Stimulated activated memory B cell treated with anti-CD40 and anti-IgM and Interleukin-4, amounts not matched to agents 10 μg/mL and 1 μg/mL and 100 μg/mL, for 72 hours (primary cell): Measurements from ENCODE around the gene SLC7A4.
"Not testable (repeated sequence)": the region's sequence is repeated elsewhere in the genome, so short reads cannot be mapped to it uniquely, and the experiment has no call there.

Experiments
- ATAC-seq: fragments of 150-1000 bp; cut with Tn5 transposase; 2 replicates; pipeline ENCODE4 v1.10.0; 2021
- H3K27ac Mint-ChIP-seq: one replicate; pipeline ENCODE4 v1.8.0; 2022; ENCODE audit warnings: mild to moderate bottlenecking, mixed read lengths
- H3K27me3 Mint-ChIP-seq: one replicate; pipeline ENCODE4 v1.8.0; 2022; ENCODE audit warnings: mixed read lengths
- H3K36me3 Mint-ChIP-seq: one replicate; pipeline ENCODE4 v1.8.0; 2022; ENCODE audit warnings: mixed read lengths
- H3K4me1 Mint-ChIP-seq: one replicate; pipeline ENCODE4 v1.8.0; 2022; ENCODE audit warnings: mixed read lengths
- H3K4me3 Mint-ChIP-seq: one replicate; pipeline ENCODE4 v1.8.0; 2022; ENCODE audit warnings: mild to moderate bottlenecking, moderate library complexity, mixed read lengths
- H3K9me3 Mint-ChIP-seq: one replicate; pipeline ENCODE4 v1.8.0; 2022; ENCODE audit warnings: mixed read lengths

Gene SLC7A4

DNA sequence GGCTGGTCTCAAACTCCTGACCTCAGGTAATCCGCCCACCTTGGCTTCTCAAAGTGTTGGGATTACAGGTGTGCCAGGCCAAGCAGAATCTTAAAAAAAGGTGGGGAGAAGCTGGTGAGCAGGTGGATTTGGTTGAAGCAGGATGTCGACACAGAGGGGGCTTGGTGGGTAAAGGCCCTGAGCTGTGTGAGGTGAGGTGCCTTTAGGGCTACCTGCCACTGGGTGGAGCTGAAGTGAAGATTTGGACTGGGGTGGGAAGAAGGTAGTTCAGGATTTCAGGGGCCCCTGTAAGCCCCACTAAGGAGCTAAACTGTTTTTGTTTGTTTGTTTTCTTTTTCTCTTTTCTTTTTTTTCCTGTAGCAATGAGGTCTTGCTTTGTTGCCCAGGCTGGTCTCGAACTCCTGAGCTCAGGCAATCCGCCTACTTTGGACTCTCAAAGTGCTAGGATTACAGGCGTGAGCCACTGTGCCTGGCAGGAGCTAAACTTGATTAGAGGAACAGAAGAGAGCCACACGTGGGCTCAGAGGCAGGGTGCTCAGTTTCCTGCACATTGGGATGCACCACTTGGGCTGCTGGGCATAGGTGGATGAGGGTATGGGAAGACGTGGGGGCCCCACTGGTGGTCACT is 11.4 kb downstream of the SLC7A4 start:
- no peak overlapping the region for H3K4me3 Mint-ChIP-seq
- H3K27ac Mint-ChIP-seq = no peak overlapping the region
- H3K9me3 Mint-ChIP-seq = no peaks in the 10 kb centered on the region
- peaks cover 10% of the 10 kb centered on the region for H3K27me3 Mint-ChIP-seq
- H3K4me1 Mint-ChIP-seq = peaks cover 18% of the 10 kb centered on the region
- peak; percentile 51 for ATAC-seq
- H3K36me3 Mint-ChIP-seq = no peaks in the 10 kb centered on the region

GRCh38 chr22:21018314-21018713 is 14.0 kb downstream of the SLC7A4 start:
- H3K4me3 Mint-ChIP-seq = no peak overlapping the region
- H3K9me3 Mint-ChIP-seq = no peaks in the 10 kb centered on the region
- H3K4me1 Mint-ChIP-seq = peaks cover 29% of the 10 kb centered on the region
- ATAC-seq = no peak
- no peaks in the 10 kb centered on the region for H3K27me3 Mint-ChIP-seq
- no peak overlapping the region for H3K27ac Mint-ChIP-seq
- no peaks in the 10 kb centered on the region for H3K36me3 Mint-ChIP-seq

DNA sequence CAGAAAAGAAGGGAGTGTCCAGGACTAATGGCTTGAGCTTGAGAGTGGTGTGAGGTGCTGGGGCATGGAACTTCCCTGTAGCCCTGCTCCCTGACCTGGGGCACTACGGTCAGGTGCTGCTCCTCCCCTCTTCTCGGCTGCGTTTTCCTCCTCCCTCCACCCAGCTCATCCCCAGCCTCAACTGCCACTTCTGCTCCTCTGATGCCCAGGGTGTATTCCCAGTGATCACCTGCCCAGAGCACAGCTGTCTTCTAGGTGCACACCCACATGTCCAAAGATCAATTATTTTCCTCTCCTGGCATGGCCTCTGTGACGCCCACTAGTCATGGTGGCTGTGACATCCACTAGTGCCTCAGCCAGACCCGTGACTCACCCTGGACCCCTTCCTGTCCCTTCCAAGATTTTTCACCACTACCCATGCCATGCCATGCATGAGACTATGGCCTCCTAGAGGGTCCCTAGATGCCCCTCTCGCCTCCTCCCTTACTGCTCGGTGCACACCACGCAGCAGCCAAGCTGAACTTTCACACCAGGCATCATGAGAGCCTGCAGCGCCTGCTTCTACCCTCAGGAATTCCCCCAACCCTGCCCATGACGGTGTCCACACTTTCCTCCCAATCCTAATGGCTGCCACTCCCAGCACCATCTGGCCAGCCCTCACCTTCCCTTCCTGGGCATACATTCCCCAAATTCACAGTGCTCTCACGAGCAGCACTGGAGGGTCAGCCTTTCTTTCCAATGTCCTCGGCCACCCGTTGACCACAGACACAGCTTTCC is 15.5 kb downstream of the SLC7A4 start:
- H3K36me3 Mint-ChIP-seq = no peaks in the 10 kb centered on the region
- no peak overlapping the region for H3K27ac Mint-ChIP-seq
- H3K4me3 Mint-ChIP-seq = no peak overlapping the region

GRCh38 chr22:21015466-21016006 is 16.8 kb downstream of the SLC7A4 start:
- no peaks in the 10 kb centered on the region for H3K36me3 Mint-ChIP-seq
- no peaks in the 10 kb centered on the region for H3K27me3 Mint-ChIP-seq
- peak overlapping the region; percentile 82 for H3K27ac Mint-ChIP-seq
- H3K4me3 Mint-ChIP-seq = no peak overlapping the region
- peaks cover 31% of the 10 kb centered on the region for H3K4me1 Mint-ChIP-seq
- H3K9me3 Mint-ChIP-seq = no peaks in the 10 kb centered on the region
- ATAC-seq = no peak

More for the DNA sequence above, 15.5 kb downstream of the SLC7A4 start:
- no peak for ATAC-seq
- H3K4me1 Mint-ChIP-seq = peaks cover 31% of the 10 kb centered on the region
- no peaks in the 10 kb centered on the region for H3K27me3 Mint-ChIP-seq
- no peaks in the 10 kb centered on the region for H3K9me3 Mint-ChIP-seq

DNA sequence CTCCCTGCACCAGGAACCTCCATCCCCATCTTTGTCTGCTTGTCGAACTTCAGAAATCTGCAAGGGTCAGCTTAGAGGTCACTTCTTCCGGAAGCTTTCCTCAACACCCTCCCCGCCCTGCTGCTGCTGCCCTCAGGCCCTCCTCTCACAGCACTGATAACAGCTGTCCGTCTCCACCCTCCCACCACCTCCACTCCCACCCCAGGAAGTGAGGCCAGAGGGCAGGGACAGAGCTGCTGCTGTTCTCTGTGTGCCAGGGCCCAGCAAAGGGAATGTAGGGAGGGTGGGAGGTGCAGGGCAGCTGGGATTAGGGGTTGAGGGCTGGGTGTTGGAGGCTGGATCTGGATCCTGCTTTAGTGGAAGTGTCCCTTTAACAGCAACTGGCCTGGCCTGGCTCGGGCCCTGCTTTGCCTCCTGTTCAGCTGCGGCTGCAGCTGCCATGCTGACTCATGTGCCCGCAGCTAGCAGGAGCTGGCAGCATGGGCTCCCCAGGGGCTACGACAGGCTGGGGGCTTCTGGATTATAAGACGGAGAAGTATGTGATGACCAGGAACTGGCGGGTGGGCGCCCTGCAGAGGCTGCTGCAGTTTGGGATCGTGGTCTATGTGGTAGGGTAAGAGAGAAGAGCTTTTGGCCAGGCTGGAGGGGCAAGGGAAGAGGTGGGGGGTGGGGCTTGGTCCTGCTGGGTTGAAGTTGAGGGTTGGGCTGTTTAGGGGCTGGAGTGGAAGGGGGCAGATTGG is 17.5 kb downstream of the SLC7A4 start, which contains the start of gene P2RX6:
P2RX6 (plus strand) TSS at position 440 of the 740 bp plus-strand sequence; CDS start at position 450, 10 bp downstream.
- peak within 1 kb of the TSS; percentile 85 for H3K4me3 Mint-ChIP-seq
- H3K27me3 Mint-ChIP-seq = no peaks in the 10 kb centered on the region
- no peaks in the 10 kb centered on the region for H3K9me3 Mint-ChIP-seq
- H3K27ac Mint-ChIP-seq = peak within 1 kb of the TSS; percentile 82
- ATAC-seq = no peak
- peaks cover 31% of the 10 kb centered on the region for H3K4me1 Mint-ChIP-seq
- no peaks in the 10 kb centered on the region for H3K36me3 Mint-ChIP-seq

DNA sequence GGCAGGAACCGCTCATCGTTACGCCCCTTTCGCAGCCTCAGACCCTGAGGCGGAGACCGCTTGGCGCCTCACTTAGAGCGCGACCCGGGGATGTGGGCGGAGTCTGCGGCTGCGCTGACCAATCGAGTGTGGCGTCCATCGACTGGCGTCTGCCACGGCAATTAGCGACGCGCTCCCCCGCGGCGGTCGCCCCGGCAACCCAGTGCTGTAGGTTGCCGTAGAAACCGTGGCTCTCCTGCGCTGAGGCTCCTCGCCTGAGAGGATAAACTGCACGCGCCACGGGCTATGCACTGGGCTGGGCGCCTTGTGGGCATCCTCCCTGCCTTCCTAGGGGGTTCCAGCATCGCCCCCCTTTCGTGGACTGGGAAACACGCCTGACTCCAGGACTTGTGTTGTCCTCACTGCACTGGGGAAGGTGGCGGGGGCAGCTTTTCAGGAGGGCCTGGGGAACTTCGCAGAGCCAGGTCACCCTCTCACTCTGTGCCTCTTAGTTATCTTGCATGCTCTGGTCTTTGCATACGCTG is 18.1 kb downstream of the SLC7A4 start:
- peak overlapping the region; percentile 82 for H3K27ac Mint-ChIP-seq
- H3K9me3 Mint-ChIP-seq = no peaks in the 10 kb centered on the region
- H3K4me1 Mint-ChIP-seq = peaks cover 31% of the 10 kb centered on the region
- no peaks in the 10 kb centered on the region for H3K36me3 Mint-ChIP-seq
- peak; percentile 98 for ATAC-seq
- peak overlapping the region; percentile 85 for H3K4me3 Mint-ChIP-seq
- no peaks in the 10 kb centered on the region for H3K27me3 Mint-ChIP-seq

- Mint-ChIP-seq H3K4me1 (peaks cover 31% of the 10 kb centered on the region), H3K27me3 (no peaks in the 10 kb centered on the region), H3K9me3 (no peaks in the 10 kb centered on the region), H3K36me3 (no peaks in the 10 kb centered on the region), H3K4me3 (peak overlapping the region; percentile 85), H3K27ac (peak overlapping the region; percentile 82)
- no peak for ATAC-seq
These were observed 18.6 kb downstream of the SLC7A4 start for GRCh38 chr22:21013657-21014201.

GRCh38 chr22:21012446-21013407 is 19.6 kb downstream of the SLC7A4 start:
- Mint-ChIP-seq H3K9me3 (no peaks in the 10 kb centered on the region), H3K4me3 (peak overlapping the region; percentile 85)

GRCh38 chr22:21010426-21011113 is 21.8 kb downstream of the SLC7A4 start:
- Mint-ChIP-seq H3K27ac (no peak overlapping the region), H3K4me3 (no peak overlapping the region), H3K4me1 (peaks cover 23% of the 10 kb centered on the region), H3K27me3 (no peaks in the 10 kb centered on the region), H3K36me3 (no peaks in the 10 kb centered on the region), H3K9me3 (no peaks in the 10 kb centered on the region)
- no peak for ATAC-seq

More at GRCh38 chr22:21012446-21013407, 19.6 kb downstream of the SLC7A4 start:
- peak overlapping the region; percentile 82 for H3K27ac Mint-ChIP-seq
- no peaks in the 10 kb centered on the region for H3K27me3 Mint-ChIP-seq
- peaks cover 31% of the 10 kb centered on the region for H3K4me1 Mint-ChIP-seq
- no peak for ATAC-seq
- no peaks in the 10 kb centered on the region for H3K36me3 Mint-ChIP-seq

DNA sequence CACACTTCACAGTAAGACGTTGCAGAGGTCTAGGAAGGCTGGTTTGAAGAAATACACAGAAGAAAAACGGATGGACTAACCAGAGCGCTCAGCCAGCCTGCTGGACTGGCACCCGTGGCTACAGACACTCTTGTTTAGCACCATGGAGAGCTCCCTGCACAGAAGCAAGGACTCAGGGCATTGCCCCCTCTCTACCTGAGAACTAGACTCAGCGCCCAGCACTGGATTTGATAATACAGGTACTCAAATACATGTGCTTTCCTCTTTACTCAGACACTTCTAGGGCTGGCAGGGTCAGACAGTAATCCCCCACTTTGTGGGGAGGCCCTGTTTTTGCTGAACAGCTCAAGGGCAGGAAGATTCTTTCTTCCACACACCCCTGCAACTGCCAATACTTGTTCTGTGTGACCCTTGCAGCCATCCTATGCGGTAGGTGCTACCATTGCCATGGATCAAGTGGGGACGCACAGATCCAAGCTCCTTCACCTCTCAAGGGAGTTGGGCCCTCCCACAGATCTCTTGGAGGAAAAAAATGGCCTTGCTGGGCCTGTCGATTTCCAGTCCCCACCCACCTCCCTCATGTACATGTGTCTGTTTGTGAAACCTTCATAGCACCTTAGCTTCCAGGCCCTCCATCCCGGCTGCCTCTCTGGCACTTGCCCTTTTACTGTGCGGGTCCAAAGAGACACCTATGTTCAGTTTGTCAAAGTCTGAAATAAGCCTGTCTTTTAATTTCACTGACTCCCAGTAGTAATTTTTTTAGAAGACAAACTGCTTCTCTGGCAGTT is 22.5 kb downstream of the SLC7A4 start:
- Mint-ChIP-seq H3K27me3 (no peaks in the 10 kb centered on the region), H3K9me3 (no peaks in the 10 kb centered on the region), H3K36me3 (no peaks in the 10 kb centered on the region), H3K4me3 (no peak overlapping the region), H3K27ac (no peak overlapping the region), H3K4me1 (peaks cover 17% of the 10 kb centered on the region)
- no peak for ATAC-seq

- H3K9me3 Mint-ChIP-seq, H3K27ac Mint-ChIP-seq, ATAC-seq, H3K4me3 Mint-ChIP-seq, H3K27me3 Mint-ChIP-seq, H3K36me3 Mint-ChIP-seq: not testable (repeated sequence)
- peaks cover 11% of the 10 kb centered on the region for H3K4me1 Mint-ChIP-seq
These were observed 23.2 kb downstream of the SLC7A4 start for GRCh38 chr22:21009208-21009607.

GRCh38 chr22:21003782-21004181 is 28.6 kb downstream of the SLC7A4 start:
- H3K9me3 Mint-ChIP-seq = no peaks in the 10 kb centered on the region
- no peaks in the 10 kb centered on the region for H3K27me3 Mint-ChIP-seq
- no peak for ATAC-seq
- H3K27ac Mint-ChIP-seq = peak overlapping the region; percentile 97
- H3K36me3 Mint-ChIP-seq = no peaks in the 10 kb centered on the region
- no peak overlapping the region for H3K4me3 Mint-ChIP-seq
- H3K4me1 Mint-ChIP-seq = peaks cover 32% of the 10 kb centered on the region
